ENCODE measurements around the gene TAS2R41.

- TF ChIP-seq CTCF (IDR thresholded peaks at IDR 0.05) (no peak), POLR2A (IDR thresholded peaks at IDR 0.05) (no peak)
These were observed 13.7 kb upstream of the TAS2R41 start for GRCh38 chr7:143463957-143464356.
